ENCODE data around the gene FBN1.

The FBN1 gene

GRCh38 chr15:48541341-48542278 lies 103.9 kb downstream of the FBN1 start:
- no peaks in the 10 kb centered on the region for H3K27me3 ChIP-seq (ENCODE audit: control insufficient read depth, insufficient read depth, low read length)
- TF ChIP-seq CTCF (IDR thresholded peaks at IDR 0.05): no peak
- no peaks in the 10 kb centered on the region for H3K79me2 ChIP-seq
- no peak overlapping the region for H3K4me3 ChIP-seq (ENCODE audit: low read depth, low read length)
- H3K9me3 ChIP-seq (ENCODE audit: control insufficient read depth, low read length): no peaks in the 10 kb centered on the region
- H3K4me1 ChIP-seq: no peaks in the 10 kb centered on the region
- no peak overlapping the region for H3K9ac ChIP-seq
- H3K27ac ChIP-seq: no peak overlapping the region
- no peak overlapping the region for H2AFZ ChIP-seq
- no peak overlapping the region for H3K4me2 ChIP-seq (ENCODE audit: low read length)
- no peaks in the 10 kb centered on the region for H3K36me3 ChIP-seq (ENCODE audit: control insufficient read depth, insufficient read depth, low read length)

- Histone ChIP-seq H3K36me3 (ENCODE audit: control insufficient read depth, insufficient read depth, low read length) (no peaks in the 10 kb centered on the region), H3K27me3 (ENCODE audit: control insufficient read depth, insufficient read depth, low read length) (no peaks in the 10 kb centered on the region), H3K79me2 (no peaks in the 10 kb centered on the region), H3K4me3 (ENCODE audit: low read depth, low read length) (no peak overlapping the region), H3K27ac (no peak overlapping the region), H3K9ac (no peak overlapping the region), H2AFZ (no peak overlapping the region), H3K4me1 (no peaks in the 10 kb centered on the region), H3K9me3 (ENCODE audit: control insufficient read depth, low read length) (no peaks in the 10 kb centered on the region), H3K4me2 (ENCODE audit: low read length) (no peak overlapping the region)
- TF ChIP-seq CTCF (IDR thresholded peaks at IDR 0.05): no peak
These were observed 104.8 kb downstream of the FBN1 start for GRCh38 chr15:48540756-48541155.

GRCh38 chr15:48538941-48539340 lies 106.6 kb downstream of the FBN1 start:
- Histone ChIP-seq H3K79me2 (no peaks in the 10 kb centered on the region), H3K4me1 (no peaks in the 10 kb centered on the region), H3K9me3 (ENCODE audit: control insufficient read depth, low read length) (no peaks in the 10 kb centered on the region), H3K4me2 (ENCODE audit: low read length) (no peak overlapping the region), H3K27me3 (ENCODE audit: control insufficient read depth, insufficient read depth, low read length) (no peaks in the 10 kb centered on the region), H3K9ac (no peak overlapping the region), H3K4me3 (ENCODE audit: low read depth, low read length) (no peak overlapping the region), H3K36me3 (ENCODE audit: control insufficient read depth, insufficient read depth, low read length) (no peaks in the 10 kb centered on the region), H2AFZ (no peak overlapping the region), H3K27ac (no peak overlapping the region)
- no peak for TF ChIP-seq CTCF (IDR thresholded peaks at IDR 0.05)

- Histone ChIP-seq H3K79me2 (no peaks in the 10 kb centered on the region), H3K9ac (no peak overlapping the region), H3K27ac (no peak overlapping the region), H2AFZ (no peak overlapping the region), H3K27me3 (ENCODE audit: control insufficient read depth, insufficient read depth, low read length) (no peaks in the 10 kb centered on the region), H3K9me3 (ENCODE audit: control insufficient read depth, low read length) (no peaks in the 10 kb centered on the region), H3K36me3 (ENCODE audit: control insufficient read depth, insufficient read depth, low read length) (no peaks in the 10 kb centered on the region), H3K4me2 (ENCODE audit: low read length) (no peak overlapping the region), H3K4me1 (no peaks in the 10 kb centered on the region), H3K4me3 (ENCODE audit: low read depth, low read length) (no peak overlapping the region)
- no peak for TF ChIP-seq CTCF (IDR thresholded peaks at IDR 0.05)
These were observed 108.0 kb downstream of the FBN1 start for GRCh38 chr15:48537271-48538113.

All from parathyroid adenoma (tissue), 2 donors.